Measurements from ENCODE around the gene CFAP92.

The CFAP92 gene

GRCh38 chr3:128994581-128995546 lies 988 bp upstream of the CFAP92 start (continued):
- TF ChIP-seq ZNF565 (CRISPR knock-in tag; conservative IDR thresholded peaks at IDR 0.05; ENCODE audit: low read depth) = no peak

- ATAC-seq = no peak
- no peak for TF ChIP-seq OSR1 (CRISPR knock-in tag; IDR thresholded peaks at IDR 0.05)
- TF ChIP-seq ZC3H10 (CRISPR knock-in tag; IDR thresholded peaks at IDR 0.05) = no peak
- TF ChIP-seq CSDC2 (CRISPR knock-in tag; IDR thresholded peaks at IDR 0.05) = no peak
- TF ChIP-seq PPARA (CRISPR knock-in tag; IDR thresholded peaks at IDR 0.05; ENCODE audit: borderline replicate concordance) = no peak
- no peak for TF ChIP-seq TCF4 (CRISPR knock-in tag; IDR thresholded peaks at IDR 0.05; ENCODE audit: borderline replicate concordance)
- TF ChIP-seq ESRRG (CRISPR knock-in tag; IDR thresholded peaks at IDR 0.05) = no peak
- TF ChIP-seq ZFP30 (CRISPR knock-in tag; IDR thresholded peaks at IDR 0.05) = no peak
- TF ChIP-seq BACH2 (CRISPR knock-in tag; IDR thresholded peaks at IDR 0.05; ENCODE audit: borderline replicate concordance) = no peak
- no peak for TF ChIP-seq PATZ1 (CRISPR knock-in tag; IDR thresholded peaks at IDR 0.05; ENCODE audit: borderline replicate concordance)
- TF ChIP-seq TSHZ2 (CRISPR knock-in tag; IDR thresholded peaks at IDR 0.05) = no peak
- no peak for TF ChIP-seq RARB (CRISPR knock-in tag; IDR thresholded peaks at IDR 0.05)
- no peak for TF ChIP-seq TOX (CRISPR knock-in tag; IDR thresholded peaks at IDR 0.05; ENCODE audit: borderline replicate concordance)
Observed at GRCh38 chr3:128994173-128994512, 267 bp upstream of the CFAP92 start.

- TF ChIP-seq ZNF70 (CRISPR knock-in tag; IDR thresholded peaks at IDR 0.05) (no peak), GLIS3 (CRISPR knock-in tag; IDR thresholded peaks at IDR 0.05) (no peak)
- ATAC-seq = no peak
Observed at GRCh38 chr3:128992926-128993460, 883 bp downstream of the CFAP92 start.

- no peak for ATAC-seq
Observed at GRCh38 chr3:128991355-128991895, 2.5 kb downstream of the CFAP92 start.

More at GRCh38 chr3:128991355-128991895, 2.5 kb downstream of the CFAP92 start:
- TF ChIP-seq ZC3H10 (CRISPR knock-in tag; IDR thresholded peaks at IDR 0.05) (no peak), ZNF565 (CRISPR knock-in tag; conservative IDR thresholded peaks at IDR 0.05; ENCODE audit: low read depth) (no peak), ZNF8 (CRISPR knock-in tag; IDR thresholded peaks at IDR 0.05) (no peak), ESRRG (CRISPR knock-in tag; IDR thresholded peaks at IDR 0.05) (no peak), CSRNP3 (CRISPR knock-in tag; IDR thresholded peaks at IDR 0.05) (no peak), TOX (CRISPR knock-in tag; IDR thresholded peaks at IDR 0.05; ENCODE audit: borderline replicate concordance) (no peak), POU6F1 (CRISPR knock-in tag; IDR thresholded peaks at IDR 0.05; ENCODE audit: borderline replicate concordance, low read depth) (no peak), PPARA (CRISPR knock-in tag; IDR thresholded peaks at IDR 0.05; ENCODE audit: borderline replicate concordance) (no peak), CSDC2 (CRISPR knock-in tag; IDR thresholded peaks at IDR 0.05) (no peak), ZFP30 (CRISPR knock-in tag; IDR thresholded peaks at IDR 0.05) (no peak)
